Stomach smooth muscle (tissue), 2 donors: ENCODE measurements around the gene TP53BP2.

ENCODE experiments used
- H3K27ac ChIP-seq: one replicate; pipeline ENCODE4 v1.7.0; 2013; ENCODE audit warnings: mild to moderate bottlenecking, low read length, inconsistent platforms
- H3K27me3 ChIP-seq, 2 donors: one replicate each; pipeline ENCODE4 v1.7.0; 2013; ENCODE audit warnings: low read length in 2 of 2; ENCODE audit not compliant: insufficient read depth in 2 of 2, control insufficient read depth in 1 of 2
- H3K36me3 ChIP-seq, 2 donors: one replicate each; pipeline ENCODE4 v1.7.0; 2013; ENCODE audit warnings: low read length in 2 of 2; ENCODE audit not compliant: control insufficient read depth in 2 of 2, insufficient read depth in 2 of 2
- H3K4me1 ChIP-seq: one replicate; pipeline ENCODE4 v1.7.0; 2013; ENCODE audit warnings: low read length; ENCODE audit not compliant: control insufficient read depth, insufficient read depth
- H3K4me3 ChIP-seq, 2 donors: one replicate each; pipeline ENCODE4 v1.7.0; 2013; ENCODE audit warnings: low read length in 2 of 2
- H3K9ac ChIP-seq, 2 donors: one replicate each; pipeline ENCODE4 v1.7.0; 2013; ENCODE audit warnings: low read length in 2 of 2, mild to moderate bottlenecking in 1 of 2
- H3K9me3 ChIP-seq, 2 donors: one replicate each; pipeline ENCODE4 v1.7.0; 2013; ENCODE audit warnings: low read length in 2 of 2; ENCODE audit not compliant: control insufficient read depth in 2 of 2
- donor health status: healthy.
- donor health status: Pancreatic carcinoma.

TP53BP2 gene

GRCh38 chr1:223754681-223755431 lies 90.9 kb downstream of the TP53BP2 start:
- no peaks in the 10 kb centered on the region for H3K9me3 ChIP-seq
- H3K27ac ChIP-seq = no peak overlapping the region
- H3K9ac ChIP-seq = no peak overlapping the region
- peaks cover 67 to 72% of the 10 kb centered on the region in 2 donors for H3K36me3 ChIP-seq
- no peak overlapping the region for H3K4me3 ChIP-seq
- H3K27me3 ChIP-seq = no peaks in the 10 kb centered on the region
- H3K4me1 ChIP-seq = no peaks in the 10 kb centered on the region

- Histone ChIP-seq H3K4me1 (peaks cover 11% of the 10 kb centered on the region), H3K27ac (no peak overlapping the region), H3K9ac (no peak overlapping the region), H3K9me3 (no peaks in the 10 kb centered on the region), H3K27me3 (no peaks in the 10 kb centered on the region), H3K36me3 (peaks cover 50 to 59% of the 10 kb centered on the region in 2 donors), H3K4me3 (no peak overlapping the region)
Observed at GRCh38 chr1:223752721-223753515, 92.8 kb downstream of the TP53BP2 start.

GRCh38 chr1:223751696-223752095 lies 94.1 kb downstream of the TP53BP2 start:
- peaks cover 57 to 66% of the 10 kb centered on the region in 2 donors for H3K36me3 ChIP-seq
- H3K27me3 ChIP-seq = no peaks in the 10 kb centered on the region
- peak overlapping the region in 1 of 2 donors; percentile 29 for H3K9ac ChIP-seq
- peaks cover 16% of the 10 kb centered on the region for H3K4me1 ChIP-seq
- no peaks in the 10 kb centered on the region for H3K9me3 ChIP-seq
- H3K27ac ChIP-seq = no peak overlapping the region
- H3K4me3 ChIP-seq = no peak overlapping the region

- Histone ChIP-seq H3K4me3 (no peak overlapping the region), H3K9ac (peak overlapping the region in 1 of 2 donors; percentile 29), H3K27me3 (no peaks in the 10 kb centered on the region), H3K36me3 (peaks cover 57 to 62% of the 10 kb centered on the region in 2 donors), H3K9me3 (no peaks in the 10 kb centered on the region), H3K4me1 (peaks cover 16% of the 10 kb centered on the region), H3K27ac (no peak overlapping the region)
Observed at GRCh38 chr1:223750730-223751570, 94.8 kb downstream of the TP53BP2 start.

- Histone ChIP-seq H3K9ac (peak overlapping the region; percentile 47 to 56), H3K9me3 (no peaks in the 10 kb centered on the region), H3K36me3 (peaks cover 52 to 56% of the 10 kb centered on the region in 2 donors), H3K27ac (peak overlapping the region; percentile 64), H3K4me3 (peak overlapping the region; percentile 77 to 80), H3K27me3 (no peaks in the 10 kb centered on the region), H3K4me1 (peaks cover 18% of the 10 kb centered on the region)
Observed at GRCh38 chr1:223748773-223749733, 96.7 kb downstream of the TP53BP2 start.

- Histone ChIP-seq H3K9ac (peak overlapping the region in 1 of 2 donors; percentile 51), H3K27me3 (no peaks in the 10 kb centered on the region), H3K4me1 (peaks cover 18% of the 10 kb centered on the region), H3K36me3 (peaks cover 47 to 57% of the 10 kb centered on the region in 2 donors), H3K27ac (peak overlapping the region; percentile 64), H3K9me3 (no peaks in the 10 kb centered on the region), H3K4me3 (peak overlapping the region; percentile 77 to 80)
Observed at GRCh38 chr1:223748405-223748772, 97.4 kb downstream of the TP53BP2 start.

- Histone ChIP-seq H3K36me3 (peaks cover 42 to 54% of the 10 kb centered on the region in 2 donors), H3K9me3 (no peaks in the 10 kb centered on the region), H3K4me1 (peaks cover 18% of the 10 kb centered on the region), H3K4me3 (peak overlapping the region in 1 of 2 donors; percentile 77), H3K27ac (peak overlapping the region; percentile 64), H3K9ac (peak overlapping the region in 1 of 2 donors; percentile 51), H3K27me3 (no peaks in the 10 kb centered on the region)
Observed at GRCh38 chr1:223747838-223748335, 97.9 kb downstream of the TP53BP2 start.

- Histone ChIP-seq H3K36me3 (peaks cover 21 to 34% of the 10 kb centered on the region in 2 donors), H3K9me3 (no peaks in the 10 kb centered on the region), H3K9ac (no peak overlapping the region), H3K27me3 (no peaks in the 10 kb centered on the region), H3K4me3 (no peak overlapping the region), H3K27ac (no peak overlapping the region), H3K4me1 (peaks cover 18% of the 10 kb centered on the region)
Observed at GRCh38 chr1:223745731-223746130, 100.0 kb downstream of the TP53BP2 start.

- no peak overlapping the region for H3K9ac ChIP-seq
- H3K27ac ChIP-seq = no peak overlapping the region
- H3K4me1 ChIP-seq = peaks cover 26% of the 10 kb centered on the region
- H3K4me3 ChIP-seq = no peak overlapping the region
- no peaks in the 10 kb centered on the region for H3K9me3 ChIP-seq
- peaks cover 17 to 24% of the 10 kb centered on the region in 2 donors for H3K36me3 ChIP-seq
- no peaks in the 10 kb centered on the region for H3K27me3 ChIP-seq
Observed at GRCh38 chr1:223742856-223743517, 102.8 kb downstream of the TP53BP2 start.
